Testis (tissue), 2 donors: ENCODE measurements around the gene CENPV.
"Not testable (repeated sequence)": the region's sequence is repeated elsewhere in the genome, so short reads cannot be mapped to it uniquely, and the experiment has no call there.

Experiments
- CTCF ChIP-seq, 3 experiments: fragments of 450-650 bp in 2 of 3; fragments of 200-600 bp in 1 of 3; sonication (generic) in 1 of 3; IDR thresholded peaks; one replicate each; pipeline ENCODE4 v1.5.1; 2016 to 2019; ENCODE audit warnings: antibody characterized with exemption in 3 of 3, mild to moderate bottlenecking in 2 of 3, moderate library complexity in 1 of 3
- POLR2A ChIP-seq: fragments of 450-650 bp; IDR thresholded peaks from one replicate; pipeline ENCODE4 v1.6.1; 2017; ENCODE audit warnings: antibody characterized with exemption, mild to moderate bottlenecking, moderate library complexity

DNA sequence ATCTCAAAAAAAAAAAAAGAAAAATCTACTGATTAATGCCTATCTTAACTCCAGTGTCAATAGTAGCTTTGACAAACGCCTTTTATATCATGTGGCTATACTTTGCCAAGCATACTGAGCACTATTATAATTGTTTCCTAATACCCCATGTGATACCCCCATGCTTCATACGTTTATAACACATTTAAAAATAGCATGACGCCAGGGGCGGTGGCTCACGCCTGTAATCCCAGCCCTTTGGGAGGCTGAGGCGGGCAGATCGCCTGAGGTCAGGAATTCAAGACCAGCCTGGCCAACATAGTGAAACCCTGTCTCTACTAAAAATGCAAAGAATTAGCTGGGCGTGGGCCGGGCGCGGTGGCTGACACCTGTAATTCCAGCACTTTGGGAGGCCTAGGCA is 39.2 kb upstream of the CENPV start:
- TF ChIP-seq CTCF (IDR thresholded peaks at IDR 0.05); POLR2A: not testable (repeated sequence)
